GM19238 (cell line): Measurements from ENCODE around the gene AFAP1L2.

ENCODE experiments used
- DNase-seq: peaks from one replicate; pipeline ENCODE4 v3.0.0; 2011; ENCODE audit warnings: low spot score; ENCODE audit not compliant: insufficient read length

AFAP1L2 gene

GRCh38 chr10:114274616-114275453 is 129.5 kb downstream of the AFAP1L2 start:
- no peak for DNase-seq

DNA sequence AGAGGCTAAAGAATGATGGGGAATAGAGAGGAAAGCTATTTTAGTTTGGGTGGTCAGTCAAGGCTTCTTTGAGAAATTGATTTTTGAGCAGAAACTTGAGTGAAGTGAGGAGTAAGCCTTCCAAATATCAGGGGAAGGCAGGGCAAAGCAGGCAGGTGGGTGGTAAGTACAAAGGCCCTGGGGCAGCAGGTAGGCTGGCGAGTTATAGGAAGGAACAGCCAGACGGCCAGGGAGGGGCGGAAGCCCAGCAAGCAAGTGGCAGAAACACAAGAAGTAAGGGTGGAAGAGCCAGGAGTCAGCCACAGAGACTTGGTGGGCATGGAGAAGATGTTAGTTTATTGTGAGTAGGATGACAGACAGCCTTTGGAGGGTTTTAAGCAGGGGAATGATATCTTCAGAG is 130.4 kb downstream of the AFAP1L2 start:
- DNase-seq, result no peak

GRCh38 chr10:114272696-114273095 is 131.6 kb downstream of the AFAP1L2 start:
- no peak for DNase-seq

- no peak for DNase-seq
Measured at GRCh38 chr10:114271779-114272167, 132.5 kb downstream of the AFAP1L2 start.

DNA sequence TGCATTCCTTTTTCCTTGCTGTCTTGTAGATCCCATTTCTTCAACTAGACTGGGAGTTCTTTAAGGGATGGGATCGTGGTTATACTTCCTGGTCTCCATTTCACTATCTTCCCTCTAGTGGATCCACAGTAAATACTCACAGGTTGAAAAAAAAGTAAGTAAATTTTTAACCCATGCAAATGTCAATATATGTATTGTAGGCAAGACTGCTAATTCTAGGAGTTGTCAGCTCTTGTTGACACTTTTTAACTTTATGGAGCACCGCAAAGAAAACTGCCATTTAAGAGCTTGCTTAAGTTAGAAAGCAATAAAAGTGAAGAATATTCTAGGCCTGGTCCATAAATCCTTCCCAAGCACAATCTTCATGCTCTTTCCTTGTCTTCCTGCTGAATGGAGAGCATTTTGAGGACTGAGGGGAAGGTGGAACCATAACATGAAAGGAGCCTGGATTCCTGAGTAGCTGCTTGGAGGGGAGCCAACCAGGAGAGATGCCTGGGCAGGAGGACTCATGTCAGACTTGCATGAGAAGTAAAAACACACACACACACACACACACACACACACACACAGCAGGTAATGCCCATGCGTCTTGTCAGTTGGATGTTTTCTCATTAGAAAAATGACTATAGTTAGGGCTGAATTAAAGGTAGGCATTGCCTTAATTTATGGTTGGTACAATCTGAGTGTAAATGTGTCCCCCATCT is 133.1 kb downstream of the AFAP1L2 start:
- no peak for DNase-seq

DNA sequence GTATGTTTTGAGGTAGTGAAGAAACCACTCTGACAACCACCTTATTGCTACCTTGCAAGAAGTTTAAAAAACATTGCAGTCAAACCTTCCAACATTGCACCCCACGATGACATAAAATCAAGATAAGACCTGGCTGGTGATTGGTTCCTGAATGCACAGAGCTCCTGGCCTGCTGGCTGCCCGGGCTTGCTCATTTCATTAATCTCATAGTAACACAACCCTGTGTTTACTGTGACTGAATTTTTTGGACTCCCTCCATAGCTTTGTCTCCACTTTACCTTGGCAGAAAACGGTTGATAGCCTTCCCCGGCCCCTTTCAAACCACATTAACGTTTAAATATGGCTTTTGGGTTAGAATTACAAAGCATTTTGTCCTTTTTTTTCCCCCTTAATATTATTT is 137.8 kb downstream of the AFAP1L2 start:
- no peak for DNase-seq

- DNase-seq, result no peak
Measured at GRCh38 chr10:114265392-114266053, 138.8 kb downstream of the AFAP1L2 start.

DNA sequence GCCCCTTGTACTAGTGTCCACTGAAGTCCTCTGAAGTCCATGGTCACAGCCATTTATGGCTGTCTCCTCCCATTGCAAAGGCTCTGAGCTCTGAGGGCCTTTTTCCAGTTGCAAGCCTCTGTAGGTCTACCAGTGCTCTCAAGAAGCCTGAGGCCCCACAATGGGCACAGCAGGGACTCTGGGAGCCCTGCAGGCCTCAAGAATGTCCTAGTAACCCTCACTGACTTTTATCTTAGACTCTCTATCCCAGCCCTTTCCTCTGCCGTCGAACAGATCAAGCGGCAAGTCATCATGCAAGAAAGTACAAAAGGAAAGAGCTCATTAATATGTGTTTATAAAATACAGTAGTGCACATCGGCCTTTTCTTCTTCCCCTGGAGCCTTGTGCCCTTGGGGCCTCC is 141.8 kb downstream of the AFAP1L2 start:
- no peak for DNase-seq

GRCh38 chr10:114261076-114261475 is 143.2 kb downstream of the AFAP1L2 start:
- DNase-seq, result no peak

DNA sequence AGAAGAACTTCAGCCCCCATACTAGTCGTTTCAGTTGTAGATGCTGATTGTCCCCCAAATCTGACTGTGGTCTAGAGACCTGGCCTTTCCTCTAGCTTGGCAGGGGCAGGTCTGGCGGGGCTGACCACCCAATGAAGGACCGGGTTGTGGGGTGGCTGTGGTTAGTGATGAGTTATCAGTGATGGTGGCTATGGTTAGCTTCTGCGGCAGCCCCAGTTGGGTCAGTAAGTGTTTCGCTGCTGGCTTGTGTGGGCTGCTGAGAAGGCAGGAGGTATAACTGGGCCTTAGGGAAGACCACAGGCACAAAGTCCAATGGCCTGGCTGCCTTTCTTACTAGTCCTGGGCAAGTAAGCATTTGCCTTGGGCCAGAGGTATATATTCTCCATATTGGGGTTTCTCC is 143.9 kb downstream of the AFAP1L2 start:
- no peak for DNase-seq

- no peak for DNase-seq
Measured at GRCh38 chr10:114259824-114260223, 144.5 kb downstream of the AFAP1L2 start.

GRCh38 chr10:114258274-114258840 is 145.9 kb downstream of the AFAP1L2 start:
- no peak for DNase-seq

- no peak for DNase-seq
Measured at GRCh38 chr10:114257498-114257897, 146.8 kb downstream of the AFAP1L2 start.

GRCh38 chr10:114256822-114257221 is 147.5 kb downstream of the AFAP1L2 start:
- DNase-seq, result no peak

DNA sequence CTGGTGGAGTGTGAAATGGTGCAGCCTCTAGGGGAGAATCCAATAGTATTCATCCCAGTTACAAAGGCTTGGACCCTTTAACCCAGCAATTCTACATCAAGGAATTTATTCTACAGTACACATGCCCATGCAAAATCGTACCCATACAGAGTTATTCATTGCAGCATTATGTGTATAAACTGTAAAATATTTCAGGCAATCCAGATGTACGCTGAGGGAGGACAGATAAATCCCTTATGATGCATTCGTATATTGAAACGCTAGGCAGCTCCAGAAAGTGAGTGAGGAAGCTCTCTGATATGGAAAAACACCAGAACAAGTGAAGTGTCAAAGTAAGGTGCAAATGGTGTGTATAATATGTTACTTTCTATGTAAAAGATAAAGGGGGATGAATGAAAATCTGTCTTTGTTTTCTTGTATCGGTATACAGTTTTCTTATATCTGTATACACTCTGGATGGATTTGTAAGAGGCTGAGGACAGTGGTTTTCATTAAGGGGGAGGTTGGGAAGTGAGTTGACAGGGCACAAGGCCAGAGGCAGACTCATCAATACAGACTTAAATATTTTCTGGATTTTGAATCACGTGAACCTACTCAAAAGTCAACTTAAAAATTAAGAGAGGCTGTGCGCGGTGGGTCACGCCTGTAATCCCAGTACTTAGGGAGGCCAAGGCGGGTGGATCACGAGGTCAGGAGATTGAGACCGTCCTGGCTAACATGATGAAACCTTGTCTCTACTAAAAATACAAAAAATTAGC is 148.1 kb downstream of the AFAP1L2 start:
- DNase-seq, result no peak

DNA sequence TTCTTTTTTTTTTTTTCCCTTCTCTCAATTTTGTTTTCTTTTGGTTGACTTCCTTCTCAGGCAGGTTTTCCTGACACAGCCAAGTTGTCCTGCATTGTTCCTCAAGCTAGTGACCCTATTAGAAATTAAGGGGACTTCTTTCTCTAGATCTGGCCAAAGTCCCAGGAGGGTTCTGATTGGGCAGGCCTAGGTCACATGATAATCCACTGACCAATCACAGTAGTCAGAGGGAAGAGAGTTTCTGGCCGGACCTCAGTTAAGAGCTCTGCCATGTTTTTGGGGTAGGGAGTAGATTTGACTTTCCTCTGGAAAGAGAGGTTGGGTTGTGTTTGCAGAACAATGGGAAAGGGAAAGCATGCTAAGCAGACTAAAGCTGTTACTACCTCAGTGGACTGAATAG is 149.1 kb downstream of the AFAP1L2 start:
- DNase-seq, result no peak

DNA sequence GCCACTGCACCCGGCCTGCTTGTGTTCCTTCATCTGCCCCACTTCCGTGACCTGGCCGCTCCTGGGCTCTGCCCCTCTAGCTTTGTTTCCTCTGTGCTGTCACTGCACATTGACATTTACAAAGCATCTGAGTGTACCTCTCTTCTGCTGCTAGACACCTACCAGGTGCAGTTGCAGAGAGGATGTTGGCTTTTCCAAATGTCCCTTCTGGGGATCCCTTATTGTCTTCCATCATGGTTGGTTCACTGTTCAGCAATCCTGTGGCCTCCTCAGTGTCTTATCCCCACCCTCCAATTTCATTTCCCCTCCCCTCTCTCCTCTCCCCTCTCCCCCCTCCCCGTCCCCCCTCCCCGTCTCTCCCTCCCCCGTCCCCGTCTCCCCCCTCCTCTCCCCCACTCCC is 151.4 kb downstream of the AFAP1L2 start:
- no peak for DNase-seq

DNA sequence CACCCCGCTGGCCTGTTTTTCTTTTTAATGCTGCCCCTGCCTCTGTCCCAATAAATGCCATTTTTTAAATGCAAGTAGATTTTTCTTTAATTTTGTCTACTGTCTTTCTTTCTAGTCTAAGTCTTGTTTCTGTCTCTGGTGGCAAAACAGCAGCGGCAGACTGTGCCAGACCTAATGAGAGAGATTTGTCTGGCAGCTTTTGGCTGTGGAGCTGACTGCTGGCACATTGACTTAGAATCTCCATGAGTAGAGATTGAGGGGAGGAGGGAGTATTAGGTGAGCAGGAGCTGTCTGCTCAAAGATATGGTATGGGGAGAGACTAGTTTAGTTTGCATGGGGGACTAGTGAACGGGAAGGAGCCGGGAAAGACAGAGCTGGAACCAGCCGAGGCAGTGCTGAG is 152.2 kb downstream of the AFAP1L2 start:
- DNase-seq, result no peak

DNA sequence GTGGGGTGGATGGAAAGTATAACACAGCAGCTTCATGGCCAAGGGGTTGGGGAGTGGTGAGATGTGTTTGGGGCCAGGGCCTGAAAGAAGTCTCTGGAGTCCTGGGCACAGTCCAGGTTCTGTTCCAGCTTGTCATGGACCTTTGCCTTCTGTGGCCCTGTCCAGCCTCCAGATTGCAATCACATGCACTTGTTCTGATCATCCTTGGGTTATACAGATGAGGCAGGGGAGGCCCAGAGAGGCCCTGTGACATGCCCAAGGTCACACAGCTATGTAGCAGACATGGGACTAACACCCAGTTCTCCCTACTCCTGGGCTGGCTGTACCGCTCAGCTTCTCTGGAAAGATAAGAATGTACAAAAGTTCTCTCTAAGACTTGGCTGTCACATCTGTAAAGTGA is 153.6 kb downstream of the AFAP1L2 start:
- no peak for DNase-seq

GRCh38 chr10:114250236-114250635 is 154.1 kb downstream of the AFAP1L2 start:
- no peak for DNase-seq

DNA sequence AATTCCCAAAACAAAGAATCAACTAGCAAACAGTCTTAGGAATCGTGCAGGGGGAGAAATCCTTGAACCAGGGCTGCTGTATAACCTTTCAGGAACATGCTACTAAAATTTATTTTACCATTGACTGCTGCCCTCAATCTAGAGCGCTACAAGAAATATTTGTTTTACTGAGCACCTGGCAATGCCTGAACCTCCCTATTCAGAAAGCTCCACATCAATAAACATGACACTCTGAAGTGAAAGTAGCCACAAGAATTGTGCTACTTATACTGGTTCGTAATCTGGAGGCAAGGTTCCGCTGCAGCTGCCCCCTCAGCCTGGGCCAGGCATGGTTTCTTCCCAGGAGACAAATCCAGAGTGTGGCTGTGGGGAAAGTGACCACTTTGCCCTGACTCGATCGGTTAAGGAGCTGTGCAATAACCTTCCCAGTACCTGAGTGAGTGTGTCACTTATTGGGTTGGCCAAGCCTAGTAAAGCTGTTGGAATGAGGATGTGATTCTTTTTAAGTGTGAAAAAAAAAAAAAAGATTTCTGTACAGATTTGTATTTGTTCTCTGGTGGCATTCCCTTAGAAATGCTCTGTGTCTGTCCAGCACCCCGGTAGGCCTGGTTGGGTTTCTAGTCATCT is 157.5 kb downstream of the AFAP1L2 start:
- DNase-seq, result no peak
